Activated CD8-positive, alpha-beta T cell treated with anti-CD3 and anti-CD28 coated beads, Interleukin-2, amount 10 ng/mL, durations not matched to agents 7 days and 5 days (primary cell): ENCODE measurements around the gene RGPD5. TPM values are rescaled to one million over a fixed set of nuclear protein-coding genes. Genes with fewer than 3 reads are reported as not detected.
"Not testable (repeated sequence)": the region's sequence is repeated elsewhere in the genome, so short reads cannot be mapped to it uniquely, and the experiment has no call there.

Source experiments
- ATAC-seq: fragments of 150-1000 bp; cut with Tn5 transposase; one replicate; pipeline ENCODE4 v1.10.0; 2021; ENCODE audit warnings: moderate library complexity
- CTCF ChIA-PET: fragments of 350-600 bp; sonication (Branson Sonifier 250); formaldehyde crosslinking; loops from one replicate; lab custom pipeline; 2021; ENCODE audit warnings: antibody characterized with exemption; lab: Charles Lee
- POLR2A ChIA-PET: fragments of 350-600 bp; sonication (Branson Sonifier 250); formaldehyde crosslinking; loops from one replicate; lab custom pipeline; 2021; ENCODE audit warnings: antibody characterized with exemption; lab: Charles Lee
- DNase-seq: peaks from one replicate; pipeline ENCODE4 v3.0.0-alpha.2; 2020
- H3K27ac Mint-ChIP-seq: one replicate; pipeline ENCODE4 v1.8.0; 2021; ENCODE audit warnings: mild to moderate bottlenecking, mixed read lengths
- H3K27me3 Mint-ChIP-seq: one replicate; pipeline ENCODE4 v1.8.0; 2021; ENCODE audit warnings: low read depth, mixed read lengths
- H3K36me3 Mint-ChIP-seq: one replicate; pipeline ENCODE4 v1.8.0; 2021; ENCODE audit warnings: low read depth, mixed read lengths
- H3K4me1 Mint-ChIP-seq: one replicate; pipeline ENCODE4 v1.8.0; 2021; ENCODE audit warnings: low read depth, mixed read lengths
- H3K4me3 Mint-ChIP-seq: one replicate; pipeline ENCODE4 v1.8.0; 2021; ENCODE audit warnings: mild to moderate bottlenecking, mixed read lengths
- H3K9me3 Mint-ChIP-seq: one replicate; pipeline ENCODE4 v1.8.0; 2022; ENCODE audit warnings: mixed read lengths; ENCODE audit not compliant: insufficient read depth
- total RNA-seq, 2 experiments: library from RNA; stranded (reverse); gene quantifications; one replicate each; pipeline ENCODE4 v1.2.3, GENCODE V29; 2021

The RGPD5 gene
- total RNA-seq: 10 to 100 TPM; 14.8 to 15.4 TPM

GRCh38 chr2:109794074-109794737, at the start of gene RGPD5:
RGPD5 (plus strand) TSS chr2:109794305; CDS start chr2:109794466, 161 bp downstream.
- CTCF ChIA-PET: not testable (repeated sequence)

GRCh38 chr2:109751572-109751971, 42.5 kb upstream of the RGPD5 start:
- POLR2A ChIA-PET, CTCF ChIA-PET, H3K36me3 Mint-ChIP-seq, H3K4me1 Mint-ChIP-seq, H3K27ac Mint-ChIP-seq, H3K27me3 Mint-ChIP-seq, H3K9me3 Mint-ChIP-seq, DNase-seq, ATAC-seq, H3K4me3 Mint-ChIP-seq: not testable (repeated sequence)

More at GRCh38 chr2:109794074-109794737, at the start of gene RGPD5:
- H3K36me3 Mint-ChIP-seq, H3K9me3 Mint-ChIP-seq, POLR2A ChIA-PET, H3K4me1 Mint-ChIP-seq, DNase-seq, H3K27ac Mint-ChIP-seq, H3K4me3 Mint-ChIP-seq, H3K27me3 Mint-ChIP-seq: not testable (repeated sequence)
- ATAC-seq: peak; percentile 100

- H3K27me3 Mint-ChIP-seq, H3K4me3 Mint-ChIP-seq, H3K36me3 Mint-ChIP-seq, ATAC-seq, H3K27ac Mint-ChIP-seq, CTCF ChIA-PET, H3K9me3 Mint-ChIP-seq, H3K4me1 Mint-ChIP-seq, DNase-seq, POLR2A ChIA-PET: not testable (repeated sequence)
Observed at GRCh38 chr2:109757163-109757824, 36.8 kb upstream of the RGPD5 start.

- CTCF ChIA-PET, POLR2A ChIA-PET, H3K4me3 Mint-ChIP-seq, H3K9me3 Mint-ChIP-seq, DNase-seq, H3K36me3 Mint-ChIP-seq, H3K27ac Mint-ChIP-seq, H3K4me1 Mint-ChIP-seq, H3K27me3 Mint-ChIP-seq: not testable (repeated sequence)
- peak; percentile 70 for ATAC-seq
Observed at GRCh38 chr2:109760265-109761042, 33.7 kb upstream of the RGPD5 start.

GRCh38 chr2:109761043-109761454, 33.1 kb upstream of the RGPD5 start:
- H3K4me3 Mint-ChIP-seq, H3K9me3 Mint-ChIP-seq, ATAC-seq, H3K4me1 Mint-ChIP-seq, DNase-seq, H3K36me3 Mint-ChIP-seq, POLR2A ChIA-PET, CTCF ChIA-PET, H3K27me3 Mint-ChIP-seq, H3K27ac Mint-ChIP-seq: not testable (repeated sequence)

- DNase-seq, POLR2A ChIA-PET, H3K27me3 Mint-ChIP-seq, H3K9me3 Mint-ChIP-seq, H3K4me3 Mint-ChIP-seq, H3K4me1 Mint-ChIP-seq, H3K36me3 Mint-ChIP-seq, H3K27ac Mint-ChIP-seq, CTCF ChIA-PET, ATAC-seq: not testable (repeated sequence)
Observed at GRCh38 chr2:109761976-109762375, 32.1 kb upstream of the RGPD5 start.

GRCh38 chr2:109766074-109766473, 28.0 kb upstream of the RGPD5 start:
- H3K27ac Mint-ChIP-seq, H3K9me3 Mint-ChIP-seq, DNase-seq, H3K4me3 Mint-ChIP-seq, CTCF ChIA-PET, POLR2A ChIA-PET, H3K36me3 Mint-ChIP-seq, ATAC-seq, H3K27me3 Mint-ChIP-seq, H3K4me1 Mint-ChIP-seq: not testable (repeated sequence)

GRCh38 chr2:109766886-109767578, 27.1 kb upstream of the RGPD5 start:
- H3K9me3 Mint-ChIP-seq, H3K27ac Mint-ChIP-seq, POLR2A ChIA-PET, H3K4me3 Mint-ChIP-seq, ATAC-seq, CTCF ChIA-PET, H3K36me3 Mint-ChIP-seq, DNase-seq, H3K4me1 Mint-ChIP-seq, H3K27me3 Mint-ChIP-seq: not testable (repeated sequence)

- ATAC-seq, H3K36me3 Mint-ChIP-seq, H3K27ac Mint-ChIP-seq, H3K4me3 Mint-ChIP-seq, POLR2A ChIA-PET, CTCF ChIA-PET, DNase-seq, H3K9me3 Mint-ChIP-seq, H3K4me1 Mint-ChIP-seq, H3K27me3 Mint-ChIP-seq: not testable (repeated sequence)
Observed at GRCh38 chr2:109768934-109769333, 25.2 kb upstream of the RGPD5 start.

GRCh38 chr2:109779118-109779517, 15.0 kb upstream of the RGPD5 start:
- H3K9me3 Mint-ChIP-seq, H3K27me3 Mint-ChIP-seq, ATAC-seq, POLR2A ChIA-PET, H3K27ac Mint-ChIP-seq, H3K4me3 Mint-ChIP-seq, H3K36me3 Mint-ChIP-seq, H3K4me1 Mint-ChIP-seq, DNase-seq, CTCF ChIA-PET: not testable (repeated sequence)

GRCh38 chr2:109781147-109781816, 12.8 kb upstream of the RGPD5 start:
- POLR2A ChIA-PET, H3K27ac Mint-ChIP-seq, DNase-seq, CTCF ChIA-PET, H3K9me3 Mint-ChIP-seq, H3K36me3 Mint-ChIP-seq, ATAC-seq, H3K4me3 Mint-ChIP-seq, H3K27me3 Mint-ChIP-seq, H3K4me1 Mint-ChIP-seq: not testable (repeated sequence)
